HUES48 (cell line): ENCODE data around the gene DEGS2.

ENCODE experiments used
- H3K27ac ChIP-seq: one replicate; pipeline ENCODE4 v1.7.0; 2013; ENCODE audit warnings: low read depth, low read length, inconsistent platforms
- H3K27me3 ChIP-seq: 2 replicates; pipeline ENCODE4 v1.6.1; 2013; ENCODE audit warnings: mild to moderate bottlenecking, low read length; ENCODE audit not compliant: control insufficient read depth, insufficient read depth
- H3K36me3 ChIP-seq: 2 replicates; pipeline ENCODE4 v1.6.1; 2013; ENCODE audit warnings: low read length; ENCODE audit not compliant: control insufficient read depth, insufficient read depth
- H3K4me1 ChIP-seq: 2 replicates; pipeline ENCODE4 v1.6.1; 2013; ENCODE audit warnings: mild to moderate bottlenecking, low read length; ENCODE audit not compliant: control insufficient read depth, insufficient read depth
- H3K4me3 ChIP-seq: 2 replicates; pipeline ENCODE4 v1.5.1; 2013; ENCODE audit warnings: mild to moderate bottlenecking, low read depth, low read length
- H3K9ac ChIP-seq: 2 replicates; pipeline ENCODE4 v1.6.1; 2013; ENCODE audit warnings: mild to moderate bottlenecking, low read depth, low read length, moderate library complexity
- H3K9me3 ChIP-seq: 2 replicates; pipeline ENCODE4 v1.6.1; 2013; ENCODE audit warnings: low read length; ENCODE audit not compliant: control insufficient read depth, insufficient read depth

The DEGS2 gene

DNA sequence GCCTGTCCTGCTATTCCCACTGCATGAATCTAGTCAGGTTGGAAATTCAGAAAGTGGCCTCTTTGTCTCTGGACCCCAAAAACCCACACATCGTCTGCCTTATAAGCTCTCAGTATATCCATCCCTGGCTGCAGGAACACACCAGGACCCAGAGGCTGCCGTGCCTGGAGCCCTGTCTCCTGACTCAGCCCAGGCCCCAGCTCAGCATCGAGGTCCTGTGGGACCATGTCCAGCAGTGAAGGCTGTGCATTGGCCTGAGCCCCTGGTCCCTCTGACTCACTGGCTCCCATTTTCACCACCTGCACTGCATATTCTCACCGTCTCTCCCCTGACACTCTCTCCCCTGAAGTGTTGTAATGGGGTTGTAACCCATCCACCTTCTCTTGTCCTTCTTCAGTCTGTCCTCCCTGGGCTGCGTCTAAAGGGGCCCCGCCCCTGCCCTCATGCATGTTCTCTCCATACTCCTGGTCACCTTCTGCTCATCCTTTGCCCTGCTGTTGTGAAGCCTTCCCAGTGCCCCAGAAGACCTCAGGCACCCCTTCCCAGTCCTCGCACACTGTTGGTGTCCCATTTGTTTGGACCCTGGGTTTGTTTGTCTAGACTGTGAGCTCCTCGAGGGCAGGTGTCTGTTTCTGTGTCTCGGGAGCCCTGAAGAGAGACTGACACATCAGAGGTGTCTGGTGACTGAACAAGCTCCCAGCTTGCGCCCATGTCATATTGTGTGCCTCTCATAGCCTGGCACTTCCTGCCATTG is 50.4 kb downstream of the DEGS2 start:
- 0 out of 2 replicates have a peak, but pooled peaks cover 2% of the 10 kb centered on the region for H3K36me3 ChIP-seq
- peaks cover 4% of the 10 kb centered on the region for H3K4me1 ChIP-seq
- no peak overlapping the region for H3K4me3 ChIP-seq
- H3K27ac ChIP-seq = no peak overlapping the region
- no peak overlapping the region for H3K9ac ChIP-seq
- H3K9me3 ChIP-seq = no peaks in the 10 kb centered on the region
- no peaks in the 10 kb centered on the region for H3K27me3 ChIP-seq

DNA sequence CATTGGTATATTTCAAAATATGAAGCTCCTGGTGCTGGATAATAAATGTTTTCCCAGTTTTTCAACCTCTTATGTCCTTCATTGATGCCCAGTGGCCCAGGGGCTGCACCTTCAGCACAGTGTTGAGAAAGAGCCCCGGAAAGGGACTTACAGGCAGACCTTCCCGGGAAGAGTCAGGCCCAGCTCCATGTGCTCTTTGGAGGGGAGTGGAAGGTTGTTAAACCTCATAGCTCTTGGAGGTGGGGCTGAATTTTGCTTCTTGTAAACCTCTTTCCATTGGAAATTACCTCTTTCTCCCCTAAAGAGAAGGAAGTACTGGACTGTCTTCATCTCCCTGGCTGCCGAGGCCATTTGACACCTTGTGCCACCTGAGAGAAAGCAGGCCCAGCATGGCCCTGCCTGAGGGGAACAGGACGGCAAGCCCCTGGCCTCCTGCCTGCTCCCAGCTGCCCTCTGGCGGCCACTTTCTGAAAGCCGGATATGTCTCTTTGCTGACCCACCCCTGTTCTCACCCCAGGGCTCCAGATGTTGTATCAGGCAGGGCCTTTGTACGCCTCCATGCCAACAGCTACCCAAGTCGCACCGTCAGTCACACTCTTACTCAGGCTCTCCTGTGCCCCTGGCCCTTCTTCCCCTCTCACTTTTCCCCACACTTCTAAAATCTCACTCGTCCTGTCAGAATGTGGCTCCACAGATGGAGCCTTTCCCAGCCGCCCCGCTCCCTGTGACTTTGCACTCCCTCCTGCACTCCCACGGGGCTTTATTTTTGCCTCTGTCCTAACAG is 51.2 kb downstream of the DEGS2 start:
- H3K27ac ChIP-seq = no peak overlapping the region
- H3K36me3 ChIP-seq = 0 out of 2 replicates have a peak, but pooled peaks cover 2% of the 10 kb centered on the region
- H3K27me3 ChIP-seq = no peaks in the 10 kb centered on the region
- H3K4me3 ChIP-seq = no peak overlapping the region
- H3K9me3 ChIP-seq = no peaks in the 10 kb centered on the region
- H3K9ac ChIP-seq = no peak overlapping the region
- H3K4me1 ChIP-seq = peaks cover 4% of the 10 kb centered on the region

DNA sequence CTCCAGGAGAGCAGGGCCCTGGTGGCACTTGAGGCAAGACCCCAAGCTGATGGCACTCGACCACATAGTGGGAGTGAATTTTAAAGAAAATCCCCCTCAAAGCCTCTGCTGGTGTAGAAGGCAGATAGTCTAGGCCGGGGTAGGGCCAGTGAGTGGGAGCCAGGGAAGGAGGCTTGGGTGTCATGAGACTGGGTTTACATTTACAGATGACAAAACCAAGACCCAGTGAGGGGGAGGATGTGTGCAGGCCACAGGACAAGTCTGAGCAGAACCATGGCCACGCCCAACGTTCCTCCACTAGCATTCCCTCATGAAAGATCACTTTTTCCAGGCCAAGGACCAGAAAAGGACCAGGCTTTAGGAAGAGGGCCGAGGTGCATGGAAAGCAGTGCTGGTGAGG is 52.2 kb downstream of the DEGS2 start:
- H3K36me3 ChIP-seq = 0 out of 2 replicates have a peak, but pooled peaks cover 2% of the 10 kb centered on the region

DNA sequence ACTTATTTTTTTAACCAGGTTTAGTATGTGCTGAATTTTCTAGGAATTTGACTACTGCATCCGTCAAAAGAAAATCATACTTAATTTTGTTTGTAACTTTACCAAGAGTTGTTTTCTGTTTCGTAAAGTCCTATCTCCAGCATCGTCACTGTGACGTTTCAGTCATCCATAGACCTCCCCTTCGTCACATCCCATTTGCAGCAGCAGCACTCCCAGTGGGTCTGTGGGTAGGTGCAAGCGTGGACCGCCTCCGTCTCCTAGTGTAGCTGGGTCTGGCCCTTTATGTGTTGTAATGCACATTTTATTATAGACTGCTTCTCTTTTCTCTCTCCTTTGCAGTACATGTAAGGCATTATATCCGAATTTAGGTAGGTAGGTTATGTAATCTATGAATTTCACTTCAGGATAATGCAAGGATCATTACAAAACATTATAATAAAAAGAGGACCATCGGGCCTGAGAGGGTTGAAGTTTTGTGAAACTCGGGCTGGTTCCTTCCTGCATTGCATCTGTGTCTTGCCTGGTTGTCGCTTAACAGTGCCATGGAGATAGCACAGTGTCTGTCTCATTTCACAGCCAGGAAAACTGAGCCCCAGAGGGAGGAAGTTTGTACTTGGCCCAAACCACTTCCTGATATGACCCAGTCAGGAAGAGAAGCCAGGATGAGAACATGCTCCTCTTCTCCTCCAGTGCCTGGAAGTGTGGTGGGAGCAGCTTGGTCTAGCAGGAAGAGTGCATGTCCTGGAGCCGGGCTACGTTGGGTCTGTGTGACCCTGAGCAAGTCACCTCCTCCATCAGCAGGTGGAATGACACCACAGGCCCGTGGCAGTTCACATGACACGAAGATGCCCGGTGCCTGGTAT is 53.0 kb downstream of the DEGS2 start:
- no peak overlapping the region for H3K4me3 ChIP-seq
- peaks cover 4% of the 10 kb centered on the region for H3K4me1 ChIP-seq
- H3K9ac ChIP-seq = no peak overlapping the region
- H3K27ac ChIP-seq = no peak overlapping the region
- no peaks in the 10 kb centered on the region for H3K27me3 ChIP-seq
- H3K36me3 ChIP-seq = 0 out of 2 replicates have a peak, but pooled peaks cover 2% of the 10 kb centered on the region
- H3K9me3 ChIP-seq = no peaks in the 10 kb centered on the region

More for the DNA sequence above, 52.2 kb downstream of the DEGS2 start:
- peaks cover 4% of the 10 kb centered on the region for H3K4me1 ChIP-seq
- H3K4me3 ChIP-seq = no peak overlapping the region
- no peak overlapping the region for H3K27ac ChIP-seq
- H3K27me3 ChIP-seq = no peaks in the 10 kb centered on the region
- H3K9ac ChIP-seq = no peak overlapping the region
- H3K9me3 ChIP-seq = no peaks in the 10 kb centered on the region

DNA sequence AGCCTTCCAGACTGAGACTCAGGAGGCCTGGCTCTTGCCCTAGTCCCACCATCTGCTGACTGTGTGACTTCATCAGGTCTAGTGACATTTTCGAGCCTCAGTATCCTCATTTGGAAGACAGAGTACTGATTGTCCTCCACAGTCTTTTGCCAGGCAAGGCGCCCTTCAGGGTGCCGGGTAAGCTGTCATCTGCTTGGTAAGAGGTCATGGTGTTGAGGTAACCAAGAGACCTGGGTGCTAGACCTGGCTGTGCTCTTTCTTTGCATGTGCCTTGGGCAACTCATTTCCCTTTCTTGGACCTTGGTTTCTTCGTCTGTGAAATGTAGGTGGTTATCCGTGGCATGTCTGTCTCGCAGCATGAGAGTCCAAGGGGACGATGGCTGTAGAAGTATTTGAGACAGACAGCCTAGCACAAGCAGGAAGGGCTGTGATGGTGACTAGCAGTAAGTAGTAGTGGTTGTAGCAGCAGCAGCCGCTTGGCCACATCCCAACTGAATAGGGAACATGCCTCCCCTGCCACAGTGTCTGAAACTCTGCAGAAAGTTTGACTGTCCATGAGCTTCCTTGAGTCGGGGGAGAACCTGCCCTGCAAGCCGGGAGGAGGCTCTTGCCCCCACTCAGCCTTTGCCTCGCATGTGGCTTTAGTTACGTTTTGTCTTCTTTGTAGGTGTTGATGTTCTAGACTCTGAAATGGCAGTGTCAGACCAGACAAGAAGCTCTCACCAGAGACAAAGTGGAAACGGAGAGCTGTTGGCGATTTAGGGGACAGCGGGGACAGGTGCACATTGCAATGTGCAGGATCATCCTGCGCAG is 53.9 kb downstream of the DEGS2 start:
- H3K27me3 ChIP-seq = no peaks in the 10 kb centered on the region
- H3K27ac ChIP-seq = no peak overlapping the region
- no peak overlapping the region for H3K9ac ChIP-seq
- H3K4me1 ChIP-seq = peaks cover 4% of the 10 kb centered on the region
- 0 out of 2 replicates have a peak, but pooled peaks cover 2% of the 10 kb centered on the region for H3K36me3 ChIP-seq
- no peak overlapping the region for H3K4me3 ChIP-seq
- H3K9me3 ChIP-seq = no peaks in the 10 kb centered on the region

DNA sequence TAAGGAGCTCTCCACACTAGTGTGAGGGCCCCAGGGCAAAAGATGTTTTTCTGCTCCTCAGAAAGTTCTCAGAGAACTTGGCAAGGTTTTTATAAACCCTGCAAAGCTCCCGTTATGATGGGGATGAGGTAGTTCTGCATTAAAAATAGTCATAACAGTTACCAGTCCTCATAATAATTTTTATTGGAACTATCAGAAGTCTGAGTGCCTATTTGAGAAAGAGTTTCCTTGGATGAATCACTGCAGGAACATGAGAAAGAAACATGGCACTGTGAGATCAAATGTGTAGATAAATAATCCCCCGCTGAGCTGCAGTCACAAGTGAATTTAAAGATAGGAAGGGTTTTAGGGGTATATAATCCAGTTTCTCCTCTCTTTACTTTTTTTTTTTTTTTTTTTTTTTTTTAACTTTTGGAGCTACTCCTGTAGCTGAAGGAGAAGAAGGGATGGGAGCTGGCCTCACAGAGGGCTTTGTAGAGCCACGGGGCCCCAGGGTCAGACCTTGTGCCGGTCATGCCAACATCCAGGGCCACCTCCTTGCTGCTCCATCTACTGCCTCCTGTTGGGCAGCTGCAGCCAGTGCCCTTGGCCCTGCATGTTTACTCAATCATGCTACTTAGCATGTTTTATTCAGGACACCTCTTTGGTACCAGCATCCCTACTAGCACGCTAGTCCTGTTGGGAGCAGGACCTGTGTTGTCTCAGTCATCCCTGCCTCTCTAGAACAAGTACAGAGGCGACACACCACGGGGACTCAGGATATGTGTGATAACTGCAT is 54.7 kb downstream of the DEGS2 start:
- H3K4me3 ChIP-seq = no peak overlapping the region
- no peaks in the 10 kb centered on the region for H3K27me3 ChIP-seq
- H3K27ac ChIP-seq = no peak overlapping the region
- peaks cover 4% of the 10 kb centered on the region for H3K4me1 ChIP-seq
- 0 out of 2 replicates have a peak, but pooled peaks cover 1% of the 10 kb centered on the region for H3K36me3 ChIP-seq
- no peaks in the 10 kb centered on the region for H3K9me3 ChIP-seq
- H3K9ac ChIP-seq = no peak overlapping the region

DNA sequence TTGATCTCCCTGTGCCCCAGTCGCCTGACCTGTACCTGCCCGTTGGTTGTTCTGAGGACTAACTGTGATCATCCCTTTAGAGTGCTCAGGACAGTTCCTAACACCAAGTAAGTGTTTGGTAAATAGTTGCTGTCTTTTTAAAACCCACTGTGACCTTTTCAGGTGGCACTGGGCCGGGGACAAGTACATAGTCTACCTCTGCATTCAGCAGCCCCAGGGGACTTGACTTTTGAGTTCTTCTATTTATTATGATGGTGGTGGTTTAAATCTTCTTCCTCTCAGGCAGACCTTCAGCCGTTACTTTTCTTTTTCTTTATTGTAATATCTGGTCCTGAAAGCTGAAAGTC is 55.5 kb downstream of the DEGS2 start:
- Histone ChIP-seq H3K9me3 (no peaks in the 10 kb centered on the region), H3K4me3 (no peak overlapping the region), H3K9ac (no peak overlapping the region), H3K27ac (no peak overlapping the region), H3K27me3 (no peaks in the 10 kb centered on the region), H3K4me1 (peaks cover 4% of the 10 kb centered on the region), H3K36me3 (no peaks in the 10 kb centered on the region)

DNA sequence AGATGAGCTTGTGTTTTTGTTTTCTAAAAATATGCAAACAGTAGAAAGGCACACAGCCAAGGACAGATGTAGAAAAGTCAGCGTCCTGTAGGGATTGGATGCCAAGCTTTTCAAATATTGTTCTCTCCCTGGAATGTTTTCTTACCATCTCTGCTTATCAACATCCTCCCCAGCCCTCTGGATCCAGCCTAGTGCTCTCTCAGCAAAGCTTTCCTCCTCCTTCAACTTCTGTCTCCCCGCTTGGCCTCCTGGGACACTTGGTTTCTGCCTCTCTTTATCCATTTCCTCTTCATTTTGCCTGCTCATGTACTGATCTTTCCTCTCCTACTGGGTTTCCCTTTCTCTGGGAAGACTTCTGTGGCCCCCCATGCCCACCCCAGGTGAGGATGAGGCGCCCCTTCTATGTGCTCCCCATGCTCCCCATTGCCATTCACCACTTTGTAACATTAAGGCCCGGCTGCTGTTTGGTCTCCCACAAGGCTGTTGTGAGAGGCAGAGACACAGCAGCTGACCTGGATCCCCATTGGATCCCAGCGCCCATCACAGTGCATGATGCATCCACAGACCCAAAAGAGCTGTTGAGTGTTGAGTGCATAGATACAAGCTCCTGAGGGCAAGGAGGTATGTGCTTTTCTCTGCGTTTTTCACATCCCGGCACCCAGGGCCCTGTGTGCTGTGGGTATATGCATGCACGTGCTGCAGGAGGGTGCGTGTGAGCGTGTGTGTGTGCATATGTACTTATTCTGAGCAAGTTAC is 56.0 kb downstream of the DEGS2 start:
- no peaks in the 10 kb centered on the region for H3K27me3 ChIP-seq
- no peaks in the 10 kb centered on the region for H3K9me3 ChIP-seq
- no peak overlapping the region for H3K27ac ChIP-seq
- H3K9ac ChIP-seq = no peak overlapping the region
- H3K4me3 ChIP-seq = no peak overlapping the region
- no peaks in the 10 kb centered on the region for H3K36me3 ChIP-seq
- peaks cover under 1% of the 10 kb centered on the region for H3K4me1 ChIP-seq

DNA sequence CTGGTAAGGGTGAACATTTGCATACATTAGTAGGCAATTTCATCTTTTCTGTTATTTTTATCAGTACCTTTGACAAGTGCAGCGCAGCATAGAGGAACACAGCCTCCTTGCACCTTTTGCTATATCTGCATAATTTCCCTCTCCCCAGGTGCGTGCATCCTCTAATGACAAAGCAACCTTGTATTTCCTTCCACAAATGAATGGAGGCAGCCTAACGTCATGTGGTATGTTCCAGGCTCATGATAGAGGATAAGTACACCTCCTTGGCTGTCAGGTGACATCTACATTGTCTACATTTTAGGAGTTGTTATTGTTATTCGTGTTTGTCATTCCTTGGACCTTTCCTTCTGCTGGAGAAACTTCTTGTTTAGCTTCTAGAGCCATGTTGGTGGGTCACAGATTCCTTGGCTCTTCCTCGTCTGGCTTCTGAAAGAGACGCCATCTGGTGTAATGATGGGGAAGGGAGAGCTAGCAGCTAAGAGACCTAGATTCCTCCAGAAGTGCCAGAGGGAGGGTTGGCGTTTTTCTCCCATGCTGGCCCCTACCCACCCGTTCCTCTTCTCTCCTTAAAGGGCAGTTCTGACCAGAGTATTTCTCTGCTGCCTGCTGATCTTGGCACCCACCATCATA is 57.2 kb downstream of the DEGS2 start:
- Histone ChIP-seq H3K4me1 (no peaks in the 10 kb centered on the region), H3K36me3 (peaks cover 3% of the 10 kb centered on the region; the same call in 1 of the 2 replicates), H3K27ac (no peak overlapping the region), H3K27me3 (no peaks in the 10 kb centered on the region), H3K4me3 (no peak overlapping the region), H3K9me3 (no peaks in the 10 kb centered on the region), H3K9ac (no peak overlapping the region)
